Neural progenitor cell (in vitro differentiated cells): Measurements from ENCODE around the gene RNF214.

Experiments
- CTCF ChIP-seq: fragments of 200-600 bp; sonication (generic); IDR thresholded peaks from 2 replicates; pipeline ENCODE4 v1.5.1; 2017; ENCODE audit warnings: antibody characterized with exemption, mild to moderate bottlenecking
- EZH2 ChIP-seq: fragments of 200-600 bp; sonication (generic); IDR thresholded peaks from 2 replicates; pipeline ENCODE4 v1.6.1; 2017; ENCODE audit warnings: antibody characterized with exemption, mild to moderate bottlenecking, moderate library complexity
- EZH2phosphoT487 ChIP-seq: fragments of 200-600 bp; sonication (generic); IDR thresholded peaks from 2 replicates; pipeline ENCODE4 v1.6.1; 2017; ENCODE audit warnings: antibody characterized with exemption

- TF ChIP-seq EZH2 (no peak), CTCF (no peak), EZH2phosphoT487 (no peak)
These were observed 2.6 kb upstream of the RNF214 start for GRCh38 chr11:117229931-117230285.
